Measurements from ENCODE around the gene RGS14. TPM values are rescaled to one million over a fixed set of nuclear protein-coding genes. Genes with fewer than 3 reads are reported as not detected.

RGS14 gene
- total RNA-seq, 2 experiments from 2014 or later = 112 to 117 TPM

DNA sequence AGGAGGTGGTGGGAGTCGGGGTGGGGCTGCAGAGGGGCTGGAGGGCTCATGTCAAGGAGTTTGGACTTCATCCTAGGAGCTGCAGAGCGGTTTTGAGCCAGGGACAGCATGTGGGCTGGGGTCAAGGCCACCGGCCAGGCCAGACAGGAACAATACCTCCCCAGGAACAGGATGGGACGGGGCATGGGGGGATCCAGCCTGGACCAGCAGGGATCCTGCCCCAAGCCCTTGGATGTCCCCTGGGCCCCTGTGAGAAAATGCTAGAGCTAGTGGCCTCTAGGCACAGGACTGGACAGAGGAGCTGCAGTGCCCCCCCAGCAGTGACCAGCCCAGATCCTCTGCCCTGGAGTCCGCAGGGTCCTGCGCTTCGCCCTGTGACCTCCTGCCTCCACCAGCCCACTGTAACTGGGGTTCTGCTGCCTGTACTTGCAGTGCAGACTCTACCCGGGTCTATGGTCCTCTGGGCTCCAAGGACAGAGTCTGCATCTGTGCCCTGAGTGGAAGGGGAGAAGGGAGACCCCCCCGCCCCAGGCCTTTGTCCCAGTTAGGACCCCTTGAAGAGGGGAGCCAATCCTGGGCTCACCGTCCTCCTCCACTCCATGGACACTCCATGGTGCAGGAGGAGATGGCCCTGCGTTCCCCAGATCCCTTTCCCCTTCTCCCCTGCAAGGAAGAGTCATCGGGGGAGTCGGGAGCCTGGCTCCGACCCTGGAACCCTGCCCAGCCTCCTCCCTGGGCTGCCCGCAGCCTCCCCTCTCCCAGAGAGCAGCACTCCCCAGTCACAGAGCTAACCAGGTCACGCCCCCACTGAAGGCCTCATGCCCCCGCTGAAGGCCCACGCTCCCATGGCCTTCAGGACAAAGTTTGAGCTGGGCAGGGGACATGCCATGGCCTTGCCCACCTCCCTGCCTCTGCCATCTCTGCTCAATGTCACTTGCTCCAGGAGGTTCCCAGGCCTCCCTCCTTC, 43.1 kb upstream of the RGS14 start:
- Mint-ChIP-seq H3K4me3 (no peak overlapping the region), H3K9me3 (ENCODE audit: insufficient read depth) (no peaks in the 10 kb centered on the region), H3K4me1 (ENCODE audit: low read depth) (peaks cover 52% of the 10 kb centered on the region), H3K27ac (peak overlapping the region; percentile 25), H3K27me3 (ENCODE audit: low read depth) (no peaks in the 10 kb centered on the region), H3K36me3 (ENCODE audit: low read depth) (peaks cover 28% of the 10 kb centered on the region)
- DNase-seq = no peak
- ChIA-PET POLR2A (interaction anchor here (1.2 to 1.9 kb wide), 2 partner anchors 37 kb away, joined by 6 read pairs; partner anchors contain the start of gene LMAN2), CTCF (interaction anchor here (1.1 to 1.4 kb wide), 3 partner anchors 32 to 187 kb away, joined by 3 to 5 read pairs (median 3); no protein-coding TSS in a partner anchor)
- no peak for ATAC-seq

DNA sequence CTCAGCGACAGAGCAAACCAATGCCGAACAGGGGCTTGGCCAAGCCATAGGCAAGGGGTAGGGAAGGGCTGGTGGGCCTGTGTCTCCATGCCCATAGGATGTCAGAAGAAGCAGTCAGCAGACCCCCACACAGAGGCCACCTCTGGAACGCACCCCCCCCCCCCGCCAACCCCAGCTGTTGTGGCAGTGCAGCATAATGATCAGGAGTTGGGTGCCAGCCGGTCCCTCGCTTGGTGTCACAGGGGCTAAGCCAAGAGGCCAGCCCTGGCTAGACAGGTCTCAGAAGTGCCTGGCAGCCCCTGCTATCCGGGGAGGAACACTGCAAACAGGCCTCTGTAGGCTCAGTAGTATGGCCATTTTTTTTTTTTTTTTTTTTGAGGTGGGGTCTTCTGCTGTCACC, 42.3 kb upstream of the RGS14 start:
- DNase-seq = no peak
- no peak overlapping the region for H3K4me3 Mint-ChIP-seq
- ChIA-PET CTCF (interaction anchor here (1.1 to 4.2 kb wide), 10 partner anchors 13 to 202 kb away, joined by 3 to 41 read pairs (median 5); no protein-coding TSS in a partner anchor), POLR2A (interaction anchor here (1.9 kb wide), 1 partner anchor 36 kb away, joined by 6 read pairs; the partner anchor contains the start of gene LMAN2)
- H3K36me3 Mint-ChIP-seq (ENCODE audit: low read depth) = peaks cover 26% of the 10 kb centered on the region
- H3K27ac Mint-ChIP-seq = no peak overlapping the region
- H3K9me3 Mint-ChIP-seq (ENCODE audit: insufficient read depth) = no peaks in the 10 kb centered on the region
- no peak for ATAC-seq
- H3K27me3 Mint-ChIP-seq (ENCODE audit: low read depth) = no peaks in the 10 kb centered on the region
- peaks cover 52% of the 10 kb centered on the region for H3K4me1 Mint-ChIP-seq (ENCODE audit: low read depth)

DNA sequence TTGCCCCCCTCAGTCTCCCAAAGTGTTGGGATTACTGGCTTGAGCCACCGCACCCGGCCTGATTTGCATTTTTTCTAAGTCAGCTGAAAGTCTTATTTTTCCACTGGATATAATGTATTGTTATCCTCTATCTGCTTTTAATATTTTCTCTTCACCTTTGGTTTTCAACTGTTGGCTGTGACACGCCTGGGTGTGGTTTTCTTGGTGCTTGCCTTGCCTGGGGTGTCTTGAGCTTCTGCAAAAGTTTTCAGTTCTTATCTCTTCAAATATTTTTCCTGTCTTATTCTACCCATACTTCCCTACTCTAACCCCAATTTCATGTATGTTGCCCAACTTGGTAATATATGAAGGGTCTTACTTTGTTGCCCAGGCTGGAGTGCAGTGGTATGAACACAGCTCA, 41.7 kb upstream of the RGS14 start:
- Mint-ChIP-seq H3K27ac (no peak overlapping the region), H3K9me3 (ENCODE audit: insufficient read depth) (no peaks in the 10 kb centered on the region), H3K4me3 (no peak overlapping the region), H3K4me1 (ENCODE audit: low read depth) (peaks cover 47% of the 10 kb centered on the region), H3K27me3 (ENCODE audit: low read depth) (no peaks in the 10 kb centered on the region), H3K36me3 (ENCODE audit: low read depth) (peaks cover 22% of the 10 kb centered on the region)
- CTCF ChIA-PET = interaction anchor here (1.0 to 4.2 kb wide), 13 partner anchors 12 to 202 kb away, joined by 3 to 41 read pairs (median 5); partner anchors contain the start of genes PRELID1 and RAB24
- POLR2A ChIA-PET = interaction anchor here (1.1 to 1.9 kb wide), 2 partner anchors 36 to 131 kb away, joined by 4 to 6 read pairs; partner anchors contain the start of genes LMAN2 and PRR7
- no peak for ATAC-seq
- no peak for DNase-seq

DNA sequence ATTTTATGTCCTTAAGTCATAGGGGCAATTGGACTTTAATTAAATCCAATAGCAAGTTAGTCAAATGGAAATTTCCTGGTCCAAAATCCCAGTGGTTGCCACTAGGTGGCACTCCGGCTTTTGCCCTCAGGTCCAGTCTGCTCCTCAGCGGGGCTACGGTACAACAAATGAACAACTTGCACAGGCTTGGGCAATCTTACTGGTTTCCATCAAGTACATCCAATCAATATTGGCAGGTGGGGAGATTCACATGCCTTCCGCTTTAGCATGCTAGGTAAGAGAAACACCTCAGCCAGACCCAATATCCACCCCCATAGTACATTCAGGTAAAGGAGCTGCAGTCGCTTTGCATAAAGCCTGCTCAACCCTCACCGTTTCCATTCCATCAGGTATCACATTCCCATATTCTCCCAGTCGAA, 39.8 kb upstream of the RGS14 start:
- Mint-ChIP-seq H3K4me3 (no peak overlapping the region), H3K27me3 (ENCODE audit: low read depth) (no peaks in the 10 kb centered on the region), H3K27ac (no peak overlapping the region), H3K4me1 (ENCODE audit: low read depth) (peaks cover 44% of the 10 kb centered on the region), H3K9me3 (ENCODE audit: insufficient read depth) (no peaks in the 10 kb centered on the region), H3K36me3 (ENCODE audit: low read depth) (peaks cover 27% of the 10 kb centered on the region)
- DNase-seq (peak; percentile 84), ATAC-seq (peak; percentile 67)
- CTCF ChIA-PET = interaction anchor here (0.7 to 4.2 kb wide), 30 partner anchors 9 to 204 kb away, joined by 3 to 41 read pairs (median 5); partner anchors contain the start of genes LMAN2 and RGS14
- POLR2A ChIA-PET = no interaction called here

DNA sequence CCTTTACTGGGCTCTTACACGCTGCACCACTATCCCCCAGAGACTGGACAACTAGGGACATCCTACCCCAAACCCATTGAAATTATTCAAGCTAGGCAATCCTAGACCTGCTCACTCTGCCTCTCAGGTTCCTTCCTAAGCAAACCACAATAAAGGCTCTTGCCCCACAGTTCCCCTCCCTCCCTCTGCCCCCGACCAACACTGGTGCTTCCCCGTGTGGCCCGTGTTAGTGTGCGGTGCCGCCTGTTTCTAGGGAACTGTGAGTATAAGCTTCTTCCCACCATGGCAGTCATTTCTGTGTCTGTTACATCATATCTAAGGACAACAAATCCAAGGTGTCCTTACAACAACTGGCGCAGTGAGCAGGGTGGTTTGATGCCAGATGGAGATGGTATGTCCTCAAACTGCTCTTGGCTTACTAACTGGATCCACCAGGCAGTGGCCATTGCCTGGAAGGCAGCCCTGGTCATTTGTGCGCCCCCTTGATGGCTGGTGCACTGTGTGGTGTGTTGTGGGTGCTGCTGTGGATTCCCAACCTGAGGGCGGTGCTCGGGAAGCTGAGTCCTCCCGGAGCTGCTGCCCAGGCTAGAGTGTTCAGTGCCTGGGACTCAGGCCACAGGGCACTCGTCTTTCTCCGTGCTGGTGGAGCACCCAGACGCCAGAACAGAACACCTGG, 37.7 kb upstream of the RGS14 start:
- H3K27me3 Mint-ChIP-seq (ENCODE audit: low read depth) = no peaks in the 10 kb centered on the region
- no peak overlapping the region for H3K4me3 Mint-ChIP-seq
- ATAC-seq = peak; percentile 29
- POLR2A ChIA-PET = no interaction called here
- peaks cover 39% of the 10 kb centered on the region for H3K4me1 Mint-ChIP-seq (ENCODE audit: low read depth)
- no peaks in the 10 kb centered on the region for H3K9me3 Mint-ChIP-seq (ENCODE audit: insufficient read depth)
- CTCF ChIA-PET = interaction anchor here (0.9 to 3.3 kb wide), 10 partner anchors 11 to 137 kb away, joined by 3 to 26 read pairs (median 8); no protein-coding TSS in a partner anchor
- H3K27ac Mint-ChIP-seq = no peak overlapping the region
- no peak for DNase-seq
- H3K36me3 Mint-ChIP-seq (ENCODE audit: low read depth) = peaks cover 32% of the 10 kb centered on the region

DNA sequence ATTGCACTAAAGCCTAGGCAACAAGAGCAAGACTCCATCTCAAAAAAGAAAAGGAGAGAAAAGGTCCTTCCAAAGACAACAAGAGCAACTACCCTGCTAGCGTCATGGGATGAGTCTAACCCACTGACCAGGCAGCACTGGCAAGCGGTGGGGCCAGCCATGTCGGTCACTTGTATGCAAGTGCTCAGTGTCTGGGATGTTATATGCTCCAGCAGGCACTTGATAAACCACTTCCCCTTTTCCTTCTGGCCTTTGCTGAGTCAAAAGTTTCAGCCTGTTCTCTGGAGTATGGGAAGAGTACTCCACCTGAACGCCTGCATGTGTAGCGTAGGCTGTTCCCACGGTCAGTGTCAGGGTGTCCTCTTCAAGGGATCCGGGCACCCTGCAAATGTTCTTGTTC, 36.8 kb upstream of the RGS14 start:
- CTCF ChIA-PET = interaction anchor here (1.1 kb wide), 1 partner anchor 181 kb away, joined by 3 read pairs; no protein-coding TSS in a partner anchor

DNA sequence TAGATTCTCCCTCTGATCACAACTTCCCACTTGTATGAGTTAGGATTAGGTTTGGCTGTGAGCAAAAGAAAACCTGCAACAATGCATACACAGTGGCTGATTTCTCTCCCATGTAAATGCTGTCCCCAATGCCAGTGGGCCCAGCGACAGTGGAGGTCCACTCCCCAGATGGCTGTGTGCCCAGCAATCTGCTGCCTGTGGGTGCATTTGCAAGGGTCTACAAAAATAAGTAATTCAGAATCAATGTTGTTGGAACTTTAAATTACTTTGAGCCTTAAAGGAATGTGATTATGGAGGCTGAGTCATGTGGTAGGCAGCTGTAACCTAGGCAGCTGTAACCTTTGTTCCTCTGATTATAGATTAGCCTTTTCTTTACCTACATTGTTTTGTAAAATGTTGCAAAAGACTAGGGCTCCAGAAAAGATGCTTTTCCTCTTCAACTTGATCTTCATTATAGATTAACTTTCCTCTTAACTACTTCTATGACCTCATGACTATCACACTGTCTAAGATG, 31.8 kb upstream of the RGS14 start:
- no peak overlapping the region for H3K4me3 Mint-ChIP-seq
- no peak overlapping the region for H3K27ac Mint-ChIP-seq
- H3K4me1 Mint-ChIP-seq (ENCODE audit: low read depth) = peaks cover 22% of the 10 kb centered on the region
- DNase-seq (no peak), ATAC-seq (no peak)
- CTCF ChIA-PET = interaction anchor here (0.5 to 2.5 kb wide), 2 partner anchors 13 kb away, joined by 3 to 5 read pairs; no protein-coding TSS in a partner anchor
- H3K9me3 Mint-ChIP-seq (ENCODE audit: insufficient read depth) = no peaks in the 10 kb centered on the region
- no peaks in the 10 kb centered on the region for H3K27me3 Mint-ChIP-seq (ENCODE audit: low read depth)
- H3K36me3 Mint-ChIP-seq (ENCODE audit: low read depth) = peaks cover 34% of the 10 kb centered on the region
- POLR2A ChIA-PET = no interaction called here

More for the DNA sequence above, 36.8 kb upstream of the RGS14 start:
- H3K27me3 Mint-ChIP-seq (ENCODE audit: low read depth) = no peaks in the 10 kb centered on the region
- H3K27ac Mint-ChIP-seq = no peak overlapping the region
- no peaks in the 10 kb centered on the region for H3K9me3 Mint-ChIP-seq (ENCODE audit: insufficient read depth)
- peaks cover 32% of the 10 kb centered on the region for H3K36me3 Mint-ChIP-seq (ENCODE audit: low read depth)
- H3K4me1 Mint-ChIP-seq (ENCODE audit: low read depth) = peaks cover 40% of the 10 kb centered on the region
- DNase-seq (no peak), ATAC-seq (no peak)
- POLR2A ChIA-PET = no interaction called here
- no peak overlapping the region for H3K4me3 Mint-ChIP-seq

DNA sequence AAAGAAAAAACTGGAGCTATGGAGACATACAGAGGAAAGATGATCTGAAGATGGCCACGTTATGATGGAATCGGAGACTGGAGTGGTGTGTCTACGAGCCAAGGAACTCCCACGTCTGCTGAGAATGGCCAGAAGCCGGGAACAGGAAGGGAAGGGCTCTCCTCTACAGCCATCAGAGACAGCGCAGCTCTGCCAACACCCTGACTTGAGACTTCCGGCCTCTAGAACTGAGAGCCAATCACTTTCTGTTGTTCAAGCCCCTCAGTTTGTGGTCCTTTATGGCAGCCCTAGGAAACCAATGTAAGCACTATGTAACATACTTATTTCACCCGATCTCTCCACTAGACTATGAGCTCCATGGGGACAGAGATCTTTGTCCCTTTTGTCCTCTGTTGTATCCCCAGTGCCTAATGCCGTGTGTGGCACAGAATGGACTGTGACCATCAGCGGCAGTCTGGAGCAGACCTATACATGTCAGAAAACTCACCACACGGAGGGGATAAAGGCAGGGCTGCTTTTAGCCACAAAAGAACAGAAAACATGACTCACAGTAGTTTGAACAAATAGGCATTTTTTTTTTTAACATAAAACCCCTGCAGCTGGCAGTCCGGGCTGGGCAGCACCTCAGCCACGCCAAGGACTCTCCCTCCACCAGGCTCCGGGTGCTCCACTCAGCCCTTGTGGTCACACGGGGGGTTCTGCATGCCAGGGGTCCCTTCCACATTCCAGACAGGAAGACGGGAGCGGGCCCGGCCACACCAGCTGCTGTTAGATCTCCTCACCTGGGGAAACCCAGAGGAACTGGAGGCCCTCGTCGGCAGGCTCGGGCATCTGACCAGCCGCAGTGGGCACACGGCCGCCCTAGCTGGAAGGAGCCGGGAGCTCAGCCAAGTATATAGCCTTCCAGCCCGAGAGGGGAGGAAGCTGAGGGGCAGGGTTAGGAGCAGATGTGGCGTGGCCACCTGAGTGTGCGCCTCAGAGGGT, 29.9 kb upstream of the RGS14 start:
- Mint-ChIP-seq H3K36me3 (ENCODE audit: low read depth) (peaks cover 35% of the 10 kb centered on the region), H3K4me1 (ENCODE audit: low read depth) (peaks cover 33% of the 10 kb centered on the region), H3K9me3 (ENCODE audit: insufficient read depth) (no peaks in the 10 kb centered on the region), H3K4me3 (peak overlapping the region; percentile 48), H3K27ac (peak overlapping the region; percentile 81), H3K27me3 (ENCODE audit: low read depth) (no peaks in the 10 kb centered on the region)
- CTCF ChIA-PET = interaction anchor here (0.6 to 2.5 kb wide), 12 partner anchors 8 to 256 kb away, joined by 3 to 18 read pairs (median 4); no protein-coding TSS in a partner anchor
- ATAC-seq (peak; percentile 68), DNase-seq (peak; percentile 45)
- POLR2A ChIA-PET = interaction anchor here (0.6 to 1.1 kb wide), 4 partner anchors 15 to 66 kb away, joined by 3 read pairs; no protein-coding TSS in a partner anchor

DNA sequence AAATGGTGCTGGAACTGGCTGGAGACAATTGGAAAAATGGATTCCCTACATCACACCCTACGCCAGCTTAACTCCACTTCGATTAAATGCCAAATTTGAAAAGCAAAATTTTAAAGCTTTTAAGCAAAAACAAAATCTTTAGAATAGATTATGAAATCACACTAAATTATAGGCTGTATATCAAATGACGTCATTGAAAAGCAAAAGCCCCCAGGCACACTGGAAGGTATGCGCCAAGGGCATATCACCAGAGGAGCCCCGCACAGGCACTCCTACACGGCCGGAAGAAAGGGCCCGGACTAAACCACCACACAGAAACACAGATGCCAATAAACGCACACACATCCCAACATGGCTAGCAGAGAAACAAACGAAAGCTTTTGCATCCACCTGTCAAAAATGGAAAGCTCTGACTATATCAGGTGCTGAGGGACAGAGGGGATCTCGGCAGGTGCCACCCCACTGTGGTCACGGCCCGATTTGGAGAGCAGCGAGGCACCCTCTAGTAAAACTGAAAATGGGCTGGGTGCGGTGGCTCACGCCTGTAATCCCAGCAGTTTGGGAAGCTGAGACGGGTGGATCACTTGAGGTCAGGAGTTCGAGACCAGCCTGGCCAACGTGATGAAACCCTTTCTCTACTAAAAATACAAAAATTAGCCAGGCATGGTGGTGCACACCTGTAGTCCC, 29.0 kb upstream of the RGS14 start:
- Mint-ChIP-seq H3K27me3 (ENCODE audit: low read depth) (no peaks in the 10 kb centered on the region), H3K9me3 (ENCODE audit: insufficient read depth) (no peaks in the 10 kb centered on the region), H3K4me3 (no peak overlapping the region), H3K27ac (peak overlapping the region; percentile 25), H3K36me3 (ENCODE audit: low read depth) (peaks cover 37% of the 10 kb centered on the region), H3K4me1 (ENCODE audit: low read depth) (peaks cover 39% of the 10 kb centered on the region)
- ATAC-seq (no peak), DNase-seq (no peak)
- ChIA-PET POLR2A (no interaction called here), CTCF (interaction anchor here (1.0 to 2.5 kb wide), 6 partner anchors 10 to 257 kb away, joined by 3 to 18 read pairs (median 4); no protein-coding TSS in a partner anchor)

DNA sequence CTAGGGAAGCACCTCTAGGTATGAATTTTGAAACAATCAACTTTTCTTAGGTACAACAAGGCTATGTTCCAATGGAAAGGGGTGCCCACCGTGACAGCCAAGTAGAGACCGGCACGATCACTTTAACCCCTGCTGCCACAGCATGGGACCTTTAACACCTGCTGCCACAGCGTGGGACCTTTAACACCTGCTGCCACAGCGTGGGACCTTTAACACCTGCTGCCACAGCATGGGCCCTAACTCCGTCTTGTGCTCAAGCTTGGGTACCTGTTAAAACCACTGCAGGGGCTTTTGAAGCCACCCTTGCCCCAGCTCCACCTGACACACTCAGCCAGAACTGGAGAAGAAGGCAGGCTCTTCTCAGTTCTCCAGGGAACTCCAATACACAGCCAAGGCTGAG, 27.8 kb upstream of the RGS14 start:
- H3K9me3 Mint-ChIP-seq (ENCODE audit: insufficient read depth) = no peaks in the 10 kb centered on the region
- H3K36me3 Mint-ChIP-seq (ENCODE audit: low read depth) = peaks cover 45% of the 10 kb centered on the region
- DNase-seq (no peak), ATAC-seq (no peak)
- H3K4me3 Mint-ChIP-seq = no peak overlapping the region
- ChIA-PET CTCF (no interaction called here), POLR2A (no interaction called here)
- H3K4me1 Mint-ChIP-seq (ENCODE audit: low read depth) = peaks cover 41% of the 10 kb centered on the region
- H3K27ac Mint-ChIP-seq = peak overlapping the region; percentile 48
- no peaks in the 10 kb centered on the region for H3K27me3 Mint-ChIP-seq (ENCODE audit: low read depth)

Measured in activated CD8-positive, alpha-beta T cell treated with anti-CD3 and anti-CD28 coated beads, Interleukin-2, amount 10 ng/mL, durations not matched to agents 7 days and 5 days (primary cell).